Tibial nerve (tissue), 4 donors: ENCODE measurements around the gene LRRC75A. TPM values are rescaled to one million over a fixed set of nuclear protein-coding genes. Genes with fewer than 3 reads are reported as not detected.

ENCODE experiments used
- DNase-seq, 2 donors: peaks; one replicate each; pipeline ENCODE4 v3.0.0-alpha.2; 2019; ENCODE audit warnings: low spot score in 2 of 2
- H3K27ac ChIP-seq, 4 donors: fragments of 200-600 bp; sonication (generic) in 3 of 4; one replicate each; pipeline ENCODE4 v1.5.1; 2017 to 2019; ENCODE audit warnings: mild to moderate bottlenecking in 1 of 4
- H3K27me3 ChIP-seq, 2 donors: fragments of 200-600 bp; sonication (generic) in 1 of 2; one replicate each; pipeline versions ENCODE4 v1.5.1 to v1.6.0; 2017 to 2019
- H3K36me3 ChIP-seq, 3 donors: fragments of 200-600 bp; sonication (generic); one replicate each; pipeline ENCODE4 v1.5.1; 2018 to 2019
- H3K4me1 ChIP-seq, 4 donors: fragments of 200-600 bp; sonication (generic) in 3 of 4; one replicate each; pipeline ENCODE4 v1.5.1; 2017 to 2019
- H3K4me3 ChIP-seq, 4 donors: fragments of 200-600 bp; sonication (generic) in 3 of 4; one replicate each; pipeline ENCODE4 v1.5.1; 2017 to 2019; ENCODE audit warnings: mild to moderate bottlenecking in 1 of 4, moderate library complexity in 1 of 4
- H3K9me3 ChIP-seq, 4 donors: fragments of 200-600 bp; sonication (generic) in 3 of 4; one replicate each; pipeline ENCODE4 v1.5.1; 2017 to 2019
- EP300 ChIP-seq, 2 donors: sonication (generic); formaldehyde crosslinking; IDR thresholded peaks; one replicate each; pipeline ENCODE4 v1.6.1; 2017; ENCODE audit warnings: antibody characterized with exemption in 2 of 2, mild to moderate bottlenecking in 1 of 2
- POLR2A ChIP-seq, 2 donors: fragments of 450-650 bp; IDR thresholded peaks; one replicate each; pipeline ENCODE4 v1.6.1; 2017; ENCODE audit warnings: antibody characterized with exemption in 2 of 2, mild to moderate bottlenecking in 2 of 2, moderate library complexity in 2 of 2
- WGBS, 2 donors: methylation state at CpG; one replicate each; pipeline ENCODE4 v1.1.5; 2018; 5-methylcytosine and 5-hydroxymethylcytosine counted together
- total RNA-seq, 4 donors: library from RNA; depleted of rRNA; stranded (reverse); fragments of >200 nt; gene quantifications; one replicate each; pipeline ENCODE4 v1.1.0, GENCODE V29; 2016
- TF ChIP-seq, protein P1 (sequence below), 5 experiments: fragments of 200-600 bp in 3 of 5; fragments of 450-650 bp in 2 of 5; sonication (generic) in 3 of 5; IDR thresholded peaks; one replicate each; pipeline ENCODE4 v1.5.1; 2016 to 2019; ENCODE audit warnings: antibody characterized with exemption in 5 of 5, mild to moderate bottlenecking in 3 of 5, moderate library complexity in 2 of 5

LRRC75A gene
- total RNA-seq, 4 donors from 2014 or later, result 2.9 to 10.3 (median 5.4) TPM

DNA sequence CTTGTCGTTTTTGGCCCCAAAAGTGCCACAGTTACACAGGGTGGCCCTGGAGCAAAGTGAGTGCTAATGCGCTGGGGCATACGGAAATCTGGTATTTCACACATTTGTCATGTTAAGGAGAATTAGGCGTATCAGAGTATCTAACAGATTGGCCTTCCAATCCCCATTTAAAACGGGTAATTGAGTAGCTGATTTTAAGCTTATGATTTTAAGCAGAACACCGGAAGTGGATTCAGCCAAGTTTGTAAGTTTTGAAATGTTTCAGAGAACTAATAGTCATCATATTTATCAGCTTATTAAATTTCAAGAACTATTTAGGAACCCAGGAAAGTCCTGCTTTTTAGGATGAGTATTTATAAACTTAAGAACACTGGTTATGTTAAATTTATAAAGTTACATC is 19.5 kb downstream of the LRRC75A start:
- Histone ChIP-seq H3K4me3 (no peak overlapping the region), H3K27ac (no peak overlapping the region), H3K9me3 (no peaks in the 10 kb centered on the region), H3K4me1 (peaks cover 0 to 78% (median 13%) of the 10 kb centered on the region in 4 donors), H3K36me3 (peaks cover 0 to 4% (median 0%) of the 10 kb centered on the region in 3 donors), H3K27me3 (no peaks in the 10 kb centered on the region)
- DNase-seq, result no peak
- 65 to 73% methylated on average over 6 of the region's 6 CpGs for WGBS, 2 donors
- TF ChIP-seq, protein P1, sequence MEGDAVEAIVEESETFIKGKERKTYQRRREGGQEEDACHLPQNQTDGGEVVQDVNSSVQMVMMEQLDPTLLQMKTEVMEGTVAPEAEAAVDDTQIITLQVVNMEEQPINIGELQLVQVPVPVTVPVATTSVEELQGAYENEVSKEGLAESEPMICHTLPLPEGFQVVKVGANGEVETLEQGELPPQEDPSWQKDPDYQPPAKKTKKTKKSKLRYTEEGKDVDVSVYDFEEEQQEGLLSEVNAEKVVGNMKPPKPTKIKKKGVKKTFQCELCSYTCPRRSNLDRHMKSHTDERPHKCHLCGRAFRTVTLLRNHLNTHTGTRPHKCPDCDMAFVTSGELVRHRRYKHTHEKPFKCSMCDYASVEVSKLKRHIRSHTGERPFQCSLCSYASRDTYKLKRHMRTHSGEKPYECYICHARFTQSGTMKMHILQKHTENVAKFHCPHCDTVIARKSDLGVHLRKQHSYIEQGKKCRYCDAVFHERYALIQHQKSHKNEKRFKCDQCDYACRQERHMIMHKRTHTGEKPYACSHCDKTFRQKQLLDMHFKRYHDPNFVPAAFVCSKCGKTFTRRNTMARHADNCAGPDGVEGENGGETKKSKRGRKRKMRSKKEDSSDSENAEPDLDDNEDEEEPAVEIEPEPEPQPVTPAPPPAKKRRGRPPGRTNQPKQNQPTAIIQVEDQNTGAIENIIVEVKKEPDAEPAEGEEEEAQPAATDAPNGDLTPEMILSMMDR (IDR thresholded peaks at IDR 0.05), result no peak
- TF ChIP-seq EP300 (IDR thresholded peaks at IDR 0.05), result no peak
- no peak for TF ChIP-seq POLR2A (IDR thresholded peaks at IDR 0.05)

DNA sequence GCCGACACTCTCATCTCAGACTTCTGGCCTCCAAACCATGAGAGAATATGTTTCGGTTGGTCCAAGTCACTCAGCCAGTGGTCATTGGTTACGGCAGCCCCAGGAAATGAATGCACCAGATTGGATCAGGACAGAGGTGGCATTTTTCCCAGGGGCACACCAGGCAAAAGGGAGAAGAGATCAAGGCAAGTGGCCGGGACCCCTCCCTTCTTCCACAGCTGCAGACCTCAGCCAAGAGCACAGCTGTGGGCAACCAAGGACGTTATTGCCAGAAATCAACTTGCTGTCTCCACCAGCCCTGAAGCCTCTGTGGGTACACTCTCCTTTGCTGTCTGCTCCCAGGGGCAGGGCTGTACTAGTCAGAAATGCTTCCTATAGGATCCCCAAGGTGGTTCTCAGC is 20.7 kb downstream of the LRRC75A start:
- Histone ChIP-seq H3K27me3 (no peaks in the 10 kb centered on the region), H3K36me3 (peaks cover 0 to 4% (median 0%) of the 10 kb centered on the region in 3 donors), H3K4me3 (no peak overlapping the region), H3K4me1 (peaks cover 0 to 79% (median 10%) of the 10 kb centered on the region in 4 donors), H3K9me3 (no peaks in the 10 kb centered on the region), H3K27ac (peak overlapping the region in 1 of 4 donors; percentile 44)
- TF ChIP-seq, protein P1 (IDR thresholded peaks at IDR 0.05), result no peak
- TF ChIP-seq POLR2A (IDR thresholded peaks at IDR 0.05), result no peak
- no peak for TF ChIP-seq EP300 (IDR thresholded peaks at IDR 0.05)
- 85 to 86% methylated on average over 5 of the region's 5 CpGs for WGBS, 2 donors
- no peak for DNase-seq

DNA sequence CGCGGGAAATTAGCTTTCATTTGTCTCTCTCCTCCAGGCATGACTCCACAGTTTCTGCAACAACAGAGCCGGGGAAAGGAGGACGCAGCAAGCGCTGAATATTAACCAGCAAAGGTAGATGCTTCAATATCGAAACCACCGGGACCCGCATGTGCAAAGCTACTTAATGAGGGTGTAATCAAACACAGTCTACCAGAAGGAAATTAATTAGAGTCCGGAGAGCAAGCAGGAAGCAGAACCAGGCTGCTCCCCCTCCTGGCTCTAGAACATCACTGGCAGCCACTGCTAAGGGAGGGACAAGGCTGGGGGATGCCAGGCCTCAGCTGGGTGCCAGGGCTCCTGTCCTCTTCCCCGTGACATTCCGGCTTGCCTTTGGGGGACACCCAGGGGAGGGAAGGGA is 21.7 kb downstream of the LRRC75A start:
- WGBS, 2 donors, result 61% methylated on average over 11 of the region's 11 CpGs
- Histone ChIP-seq H3K27me3 (no peaks in the 10 kb centered on the region), H3K36me3 (peaks cover 0 to 4% (median 0%) of the 10 kb centered on the region in 3 donors), H3K27ac (peak overlapping the region in 3 of 4 donors; percentile 45 to 67 (median 51)), H3K9me3 (no peaks in the 10 kb centered on the region), H3K4me1 (peaks cover 0 to 79% (median 16%) of the 10 kb centered on the region in 4 donors), H3K4me3 (no peak overlapping the region)
- no peak for DNase-seq
- TF ChIP-seq POLR2A (IDR thresholded peaks at IDR 0.05) (no peak), EP300 (IDR thresholded peaks at IDR 0.05) (no peak)
- TF ChIP-seq, protein P1 (IDR thresholded peaks at IDR 0.05), result no peak

DNA sequence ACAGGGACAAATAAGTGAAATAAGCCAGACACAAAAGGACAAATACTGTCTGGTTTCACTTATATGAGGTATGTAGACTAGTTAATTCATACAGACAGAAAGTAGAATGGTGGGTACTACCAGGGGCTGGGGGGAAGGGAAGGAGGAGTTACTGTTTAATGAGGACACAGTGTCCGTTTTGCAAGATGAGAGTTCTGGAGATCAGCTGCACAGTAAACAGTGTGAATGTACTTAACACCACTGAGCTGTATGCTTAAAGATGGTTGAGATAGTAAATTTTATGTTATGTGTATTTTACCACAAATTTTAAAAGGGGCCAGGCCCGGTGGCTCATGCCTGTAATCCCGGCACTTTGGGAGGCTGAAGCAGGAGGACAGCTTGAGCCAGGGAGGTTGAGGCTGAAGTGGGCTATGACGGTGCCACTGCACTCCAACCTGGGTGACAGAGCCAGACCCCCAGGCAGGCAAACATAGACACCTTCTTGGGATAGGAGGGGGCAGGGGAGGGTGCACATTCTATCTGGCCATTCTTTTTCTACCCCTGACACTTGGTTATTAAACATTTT is 23.5 kb downstream of the LRRC75A start:
- DNase-seq, result no peak
- no peaks in the 10 kb centered on the region for H3K27me3 ChIP-seq
- peaks cover 0 to 87% (median 28%) of the 10 kb centered on the region in 4 donors for H3K4me1 ChIP-seq
- TF ChIP-seq POLR2A (IDR thresholded peaks at IDR 0.05), result no peak
- H3K27ac ChIP-seq, result peak overlapping the region in 1 of 4 donors; percentile 62
- peaks cover 0 to 4% (median 0%) of the 10 kb centered on the region in 3 donors for H3K36me3 ChIP-seq
- no peaks in the 10 kb centered on the region for H3K9me3 ChIP-seq
- WGBS, 2 donors, result 81 to 87% methylated on average over 4 of the region's 4 CpGs
- no peak overlapping the region for H3K4me3 ChIP-seq

DNA sequence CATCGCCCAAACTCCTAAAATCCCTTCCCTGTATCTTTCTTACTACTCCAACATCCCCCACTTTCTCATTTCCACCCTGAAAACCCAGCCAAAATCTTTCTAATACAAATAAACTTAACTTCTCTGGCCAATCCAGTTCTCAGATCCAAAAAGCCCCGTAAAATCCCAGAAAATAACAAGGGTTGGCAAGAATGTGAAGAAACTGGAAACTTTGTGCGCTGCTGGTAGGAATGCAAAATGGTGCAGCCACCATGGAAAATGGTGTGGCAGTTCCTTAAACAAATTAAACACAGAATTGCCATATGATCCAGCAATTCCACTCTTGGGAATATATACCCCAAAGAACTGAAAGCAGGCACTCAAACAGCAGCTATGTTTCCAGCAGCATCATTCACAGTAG is 24.1 kb downstream of the LRRC75A start:
- peaks cover 0 to 88% (median 29%) of the 10 kb centered on the region in 4 donors for H3K4me1 ChIP-seq
- no peaks in the 10 kb centered on the region for H3K9me3 ChIP-seq
- WGBS, 2 donors, result 61 to 64% methylated on average over 3 of the region's 3 CpGs
- H3K4me3 ChIP-seq, result no peak overlapping the region
- no peaks in the 10 kb centered on the region for H3K27me3 ChIP-seq
- TF ChIP-seq EP300 (IDR thresholded peaks at IDR 0.05), result no peak
- no peak for TF ChIP-seq POLR2A (IDR thresholded peaks at IDR 0.05)
- TF ChIP-seq, protein P1 (IDR thresholded peaks at IDR 0.05), result no peak
- peak overlapping the region in 2 of 4 donors; percentile 62 to 71 for H3K27ac ChIP-seq
- H3K36me3 ChIP-seq, result peaks cover 0 to 4% (median 0%) of the 10 kb centered on the region in 3 donors
- no peak for DNase-seq
